Astrocyte (in vitro differentiated cells and primary cell): ENCODE results near the gene ARHGEF5. TPM values are rescaled to one million over a fixed set of nuclear protein-coding genes. Genes with fewer than 3 reads are reported as not detected.

Experiments used
- DNase-seq: peaks from one replicate; pipeline ENCODE4 v3.0.0-alpha.2; 2010; ENCODE audit warnings: low read depth
- FAIRE-seq: peaks from 2 replicates; lab custom pipeline; 2011; peaks lifted over from hg19 to GRCh38; lab: Jason Lieb, UNC
- H2AFZ ChIP-seq: 2 replicates; pipeline ENCODE4 v1.6.0; 2012; ENCODE audit warnings: low read depth, low read length, inconsistent platforms
- H3K27ac ChIP-seq: 2 replicates; pipeline ENCODE4 v1.5.1; 2011; ENCODE audit warnings: low read depth, low read length, inconsistent platforms
- H3K27me3 ChIP-seq: 2 replicates; pipeline ENCODE4 v1.6.0; 2011; ENCODE audit warnings: low read length, inconsistent platforms; ENCODE audit not compliant: insufficient read depth
- H3K36me3 ChIP-seq: 2 replicates; pipeline ENCODE4 v1.5.1; 2011; ENCODE audit warnings: low read length, inconsistent platforms; ENCODE audit not compliant: insufficient read depth
- H3K4me1 ChIP-seq: 2 replicates; pipeline ENCODE4 v1.5.1; 2011; ENCODE audit warnings: low read length, inconsistent platforms; ENCODE audit not compliant: insufficient read depth
- H3K4me2 ChIP-seq: 2 replicates; pipeline ENCODE4 v1.6.0; 2012; ENCODE audit warnings: low read length, inconsistent platforms
- H3K4me3 ChIP-seq: 2 replicates; pipeline ENCODE4 v1.5.1; 2011; ENCODE audit warnings: low read depth, mild to moderate bottlenecking, low read length, inconsistent platforms; ENCODE audit not compliant: insufficient read depth
- H3K79me2 ChIP-seq: 2 replicates; pipeline ENCODE4 v1.6.0; 2012; ENCODE audit warnings: mild to moderate bottlenecking, low read length, inconsistent platforms; ENCODE audit not compliant: insufficient read depth
- H3K9ac ChIP-seq: 2 replicates; pipeline ENCODE4 v1.6.0; 2012; ENCODE audit warnings: mild to moderate bottlenecking, low read length, inconsistent platforms
- H3K9me3 ChIP-seq: 2 replicates; pipeline ENCODE4 v1.5.1; 2012; ENCODE audit warnings: low read depth, mild to moderate bottlenecking, low read length, inconsistent platforms; ENCODE audit not compliant: insufficient read depth
- H4K20me1 ChIP-seq: 2 replicates; pipeline ENCODE4 v1.6.0; 2012; ENCODE audit warnings: low read length, inconsistent platforms; ENCODE audit not compliant: insufficient read depth
- H3K27ac Mint-ChIP-seq: one replicate; pipeline ENCODE4 v1.8.0; 2021; ENCODE audit warnings: mild to moderate bottlenecking, mixed read lengths; ENCODE audit not compliant: unreplicated experiment
- H3K27me3 Mint-ChIP-seq: one replicate; pipeline ENCODE4 v1.8.0; 2021; ENCODE audit warnings: low read depth, mixed read lengths; ENCODE audit not compliant: unreplicated experiment
- H3K36me3 Mint-ChIP-seq: one replicate; pipeline ENCODE4 v1.8.0; 2021; ENCODE audit warnings: low read depth, mixed read lengths; ENCODE audit not compliant: unreplicated experiment
- H3K4me1 Mint-ChIP-seq: one replicate; pipeline ENCODE4 v1.8.0; 2021; ENCODE audit warnings: low read depth, mixed read lengths; ENCODE audit not compliant: unreplicated experiment
- H3K4me3 Mint-ChIP-seq: one replicate; pipeline ENCODE4 v1.8.0; 2021; ENCODE audit warnings: mild to moderate bottlenecking, moderate library complexity, mixed read lengths; ENCODE audit not compliant: unreplicated experiment
- H3K9me3 Mint-ChIP-seq: one replicate; pipeline ENCODE4 v1.8.0; 2021; ENCODE audit warnings: mild to moderate bottlenecking, mixed read lengths; ENCODE audit not compliant: unreplicated experiment
- CTCF ChIP-seq: IDR thresholded peaks from 2 replicates; pipeline ENCODE4 v1.5.1; 2011; ENCODE audit warnings: low read depth, mild to moderate bottlenecking, inconsistent platforms, low read length, moderate library complexity; ENCODE audit not compliant: insufficient read depth
- EZH2 ChIP-seq: IDR thresholded peaks from 2 replicates; pipeline ENCODE4 v1.6.1; 2012; ENCODE audit warnings: mild to moderate bottlenecking, low read length, inconsistent platforms; ENCODE audit not compliant: insufficient read depth
- total RNA-seq: library from RNA; stranded (reverse); gene quantifications from 2 replicates; pipeline ENCODE4 v1.2.1, GENCODE V29; 2021

Gene ARHGEF5
- total RNA-seq, 1 donor from 2014 or later, result 9.3 TPM

DNA sequence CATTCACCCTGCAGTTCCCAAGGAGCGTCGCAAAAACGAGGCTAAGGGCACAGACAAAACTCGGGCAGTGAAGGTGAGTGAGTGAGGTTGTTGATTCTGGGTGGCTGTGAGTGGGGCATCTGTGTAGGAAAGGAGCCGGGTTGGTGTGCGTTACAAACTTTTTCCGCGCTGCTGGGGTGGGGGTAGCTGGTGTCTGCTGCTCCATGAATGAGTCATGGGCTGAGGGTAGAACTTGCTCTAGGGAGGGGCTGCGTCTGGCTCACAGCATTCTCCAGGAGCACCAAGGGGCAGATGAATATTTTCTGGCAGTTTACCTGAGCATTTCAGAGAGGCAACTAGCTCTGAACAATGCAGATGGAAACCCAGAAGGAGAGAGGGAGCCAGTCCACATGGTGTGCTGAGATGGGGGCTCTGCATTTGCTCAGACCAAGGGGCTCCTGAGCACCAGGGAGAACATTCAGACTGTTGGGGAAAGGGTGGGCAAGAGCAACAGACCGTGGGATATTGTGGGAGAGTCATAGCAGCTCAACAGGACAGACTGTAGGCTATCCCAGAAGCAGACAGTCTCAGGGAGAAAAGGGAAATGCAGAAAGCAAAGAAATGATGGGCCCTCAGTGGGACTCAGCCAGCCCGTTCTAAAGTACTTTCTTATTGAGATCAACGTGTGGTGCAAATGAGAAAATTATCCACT, 29.5 kb downstream of the ARHGEF5 start:
- no peaks in the 10 kb centered on the region for H3K27me3 Mint-ChIP-seq
- no peak for FAIRE-seq

DNA sequence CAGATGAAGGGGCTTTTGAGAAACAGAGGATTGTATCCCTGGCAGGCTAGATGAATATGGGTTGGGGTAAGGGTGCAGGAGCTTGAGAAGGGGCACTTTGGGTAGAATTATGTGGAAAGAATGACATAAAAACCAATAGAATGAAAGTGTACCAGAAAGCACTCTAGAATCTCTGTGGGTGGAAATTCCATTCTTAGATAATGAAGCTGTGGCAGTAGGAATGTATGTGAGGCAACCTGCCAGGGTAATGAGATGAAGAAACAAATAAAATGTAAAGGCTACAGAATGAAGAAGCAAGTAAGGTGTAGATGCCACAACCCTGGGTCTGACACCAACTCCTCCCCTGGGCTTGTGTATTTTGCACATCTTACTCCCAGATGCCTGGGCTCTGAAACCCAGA, 31.5 kb downstream of the ARHGEF5 start:
- Mint-ChIP-seq H3K4me1 (peaks cover 46% of the 10 kb centered on the region), H3K4me3 (no peak overlapping the region), H3K27me3 (no peaks in the 10 kb centered on the region), H3K27ac (peak overlapping the region; percentile 79), H3K9me3 (no peaks in the 10 kb centered on the region), H3K36me3 (no peaks in the 10 kb centered on the region)
- no peak overlapping the region for H2AFZ ChIP-seq
- DNase-seq (peak; percentile 82), FAIRE-seq (no peak)
- peaks cover 32% of the 10 kb centered on the region for H3K4me1 ChIP-seq
- H3K79me2 ChIP-seq, result no peaks in the 10 kb centered on the region
- no peak for TF ChIP-seq EZH2
- TF ChIP-seq CTCF, result no peak
- H4K20me1 ChIP-seq, result no peaks in the 10 kb centered on the region
- H3K4me3 ChIP-seq, result no peak overlapping the region
- no peak overlapping the region for H3K9ac ChIP-seq
- no peaks in the 10 kb centered on the region for H3K36me3 ChIP-seq
- H3K4me2 ChIP-seq, result peak overlapping the region; percentile 28
- no peaks in the 10 kb centered on the region for H3K9me3 ChIP-seq
- no peaks in the 10 kb centered on the region for H3K27me3 ChIP-seq
- H3K27ac ChIP-seq, result peak overlapping the region; percentile 56

More for the DNA sequence above, 29.5 kb downstream of the ARHGEF5 start:
- Histone ChIP-seq H4K20me1 (no peaks in the 10 kb centered on the region), H3K27me3 (no peaks in the 10 kb centered on the region), H3K9ac (peak overlapping the region; percentile 60), H3K9me3 (no peaks in the 10 kb centered on the region), H3K27ac (peak overlapping the region; percentile 57), H3K4me2 (peak overlapping the region; percentile 72), H3K4me1 (peaks cover 29% of the 10 kb centered on the region), H2AFZ (peak overlapping the region; percentile 60), H3K79me2 (no peaks in the 10 kb centered on the region), H3K4me3 (no peak overlapping the region), H3K36me3 (no peaks in the 10 kb centered on the region)
- peak overlapping the region; percentile 93 for H3K27ac Mint-ChIP-seq
- H3K36me3 Mint-ChIP-seq, result peaks cover 3% of the 10 kb centered on the region
- H3K9me3 Mint-ChIP-seq, result no peaks in the 10 kb centered on the region
- peak overlapping the region; percentile 54 for H3K4me3 Mint-ChIP-seq
- TF ChIP-seq CTCF (no peak), EZH2 (no peak)
- DNase-seq, result peak; percentile 81
- peaks cover 39% of the 10 kb centered on the region for H3K4me1 Mint-ChIP-seq

DNA sequence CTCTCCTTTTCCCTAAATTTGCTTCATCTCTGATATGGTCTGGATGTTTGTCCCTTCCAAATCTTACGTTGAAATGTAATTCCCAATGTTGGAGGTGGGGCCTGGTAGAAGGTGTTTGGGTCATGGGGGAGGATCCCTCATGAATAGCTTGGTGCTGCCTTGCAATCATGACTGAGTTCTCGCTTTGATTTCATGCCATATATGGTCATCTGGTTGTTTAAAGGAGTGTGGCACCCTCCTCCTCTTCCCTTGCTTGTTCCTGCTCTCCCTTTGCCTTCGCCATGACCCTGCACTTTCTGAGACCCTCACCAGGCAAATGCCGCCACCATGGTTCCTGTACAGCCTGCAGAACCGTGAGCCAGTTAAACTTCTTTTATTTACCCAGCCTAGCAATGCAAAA, 33.7 kb downstream of the ARHGEF5 start:
- no peak overlapping the region for H3K4me2 ChIP-seq
- H3K4me3 ChIP-seq, result no peak overlapping the region
- DNase-seq (no peak), FAIRE-seq (no peak)
- no peaks in the 10 kb centered on the region for H3K36me3 ChIP-seq
- Mint-ChIP-seq H3K36me3 (no peaks in the 10 kb centered on the region), H3K27ac (peak overlapping the region; percentile 70), H3K4me3 (no peak overlapping the region), H3K9me3 (no peaks in the 10 kb centered on the region), H3K27me3 (no peaks in the 10 kb centered on the region), H3K4me1 (peaks cover 43% of the 10 kb centered on the region)
- peaks cover 31% of the 10 kb centered on the region for H3K4me1 ChIP-seq
- H3K27me3 ChIP-seq, result no peaks in the 10 kb centered on the region
- peak overlapping the region; percentile 53 for H2AFZ ChIP-seq
- no peak overlapping the region for H3K27ac ChIP-seq
- H3K9me3 ChIP-seq, result no peaks in the 10 kb centered on the region
- H3K79me2 ChIP-seq, result no peaks in the 10 kb centered on the region
- TF ChIP-seq EZH2 (no peak), CTCF (no peak)
- H3K9ac ChIP-seq, result no peak overlapping the region
- no peaks in the 10 kb centered on the region for H4K20me1 ChIP-seq
